Measurements from ENCODE around the gene IL1F10.

Gene IL1F10

GRCh38 chr2:113021312-113021711, 46.5 kb upstream of the IL1F10 start:
- TF ChIP-seq ISL1 (CRISPR knock-in tag; IDR thresholded peaks at IDR 0.05) (no peak), CSDC2 (CRISPR knock-in tag; IDR thresholded peaks at IDR 0.05) (no peak), SNAI2 (CRISPR knock-in tag; IDR thresholded peaks at IDR 0.05) (no peak), PATZ1 (CRISPR knock-in tag; IDR thresholded peaks at IDR 0.05; ENCODE audit: borderline replicate concordance) (no peak), ARNTL (CRISPR knock-in tag; IDR thresholded peaks at IDR 0.05; ENCODE audit: borderline replicate concordance, low read depth) (no peak), ESRRG (CRISPR knock-in tag; IDR thresholded peaks at IDR 0.05) (no peak), ZNF8 (CRISPR knock-in tag; IDR thresholded peaks at IDR 0.05) (no peak), ZFP30 (CRISPR knock-in tag; IDR thresholded peaks at IDR 0.05) (no peak), PPARA (CRISPR knock-in tag; IDR thresholded peaks at IDR 0.05; ENCODE audit: borderline replicate concordance) (no peak), TOX (CRISPR knock-in tag; IDR thresholded peaks at IDR 0.05; ENCODE audit: borderline replicate concordance) (no peak), BACH2 (CRISPR knock-in tag; IDR thresholded peaks at IDR 0.05; ENCODE audit: borderline replicate concordance) (no peak), ZFP3 (CRISPR knock-in tag; IDR thresholded peaks at IDR 0.05) (no peak)
- TF ChIP-seq, protein P1, sequence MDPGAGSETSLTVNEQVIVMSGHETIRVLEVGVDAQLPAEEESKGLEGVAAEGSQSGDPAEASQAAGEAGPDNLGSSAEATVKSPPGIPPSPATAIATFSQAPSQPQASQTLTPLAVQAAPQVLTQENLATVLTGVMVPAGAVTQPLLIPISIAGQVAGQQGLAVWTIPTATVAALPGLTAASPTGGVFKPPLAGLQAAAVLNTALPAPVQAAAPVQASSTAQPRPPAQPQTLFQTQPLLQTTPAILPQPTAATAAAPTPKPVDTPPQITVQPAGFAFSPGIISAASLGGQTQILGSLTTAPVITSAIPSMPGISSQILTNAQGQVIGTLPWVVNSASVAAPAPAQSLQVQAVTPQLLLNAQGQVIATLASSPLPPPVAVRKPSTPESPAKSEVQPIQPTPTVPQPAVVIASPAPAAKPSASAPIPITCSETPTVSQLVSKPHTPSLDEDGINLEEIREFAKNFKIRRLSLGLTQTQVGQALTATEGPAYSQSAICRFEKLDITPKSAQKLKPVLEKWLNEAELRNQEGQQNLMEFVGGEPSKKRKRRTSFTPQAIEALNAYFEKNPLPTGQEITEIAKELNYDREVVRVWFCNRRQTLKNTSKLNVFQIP (CRISPR knock-in tag; IDR thresholded peaks at IDR 0.05; ENCODE audit: borderline replicate concordance, low read depth), result no peak
- TF ChIP-seq, protein P2, sequence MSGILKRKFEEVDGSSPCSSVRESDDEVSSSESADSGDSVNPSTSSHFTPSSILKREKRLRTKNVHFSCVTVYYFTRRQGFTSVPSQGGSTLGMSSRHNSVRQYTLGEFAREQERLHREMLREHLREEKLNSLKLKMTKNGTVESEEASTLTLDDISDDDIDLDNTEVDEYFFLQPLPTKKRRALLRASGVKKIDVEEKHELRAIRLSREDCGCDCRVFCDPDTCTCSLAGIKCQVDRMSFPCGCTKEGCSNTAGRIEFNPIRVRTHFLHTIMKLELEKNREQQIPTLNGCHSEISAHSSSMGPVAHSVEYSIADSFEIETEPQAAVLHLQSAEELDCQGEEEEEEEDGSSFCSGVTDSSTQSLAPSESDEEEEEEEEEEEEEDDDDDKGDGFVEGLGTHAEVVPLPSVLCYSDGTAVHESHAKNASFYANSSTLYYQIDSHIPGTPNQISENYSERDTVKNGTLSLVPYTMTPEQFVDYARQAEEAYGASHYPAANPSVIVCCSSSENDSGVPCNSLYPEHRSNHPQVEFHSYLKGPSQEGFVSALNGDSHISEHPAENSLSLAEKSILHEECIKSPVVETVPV (CRISPR knock-in tag; IDR thresholded peaks at IDR 0.05), result no peak
- no peak for ATAC-seq

GRCh38 chr2:113024764-113025163, 43.0 kb upstream of the IL1F10 start:
- no peak for TF ChIP-seq ZNF565 (CRISPR knock-in tag; conservative IDR thresholded peaks at IDR 0.05; ENCODE audit: low read depth)
- no peak for TF ChIP-seq ESRRG (CRISPR knock-in tag; IDR thresholded peaks at IDR 0.05)
- TF ChIP-seq BACH2 (CRISPR knock-in tag; IDR thresholded peaks at IDR 0.05; ENCODE audit: borderline replicate concordance), result no peak
- TF ChIP-seq ISL1 (CRISPR knock-in tag; IDR thresholded peaks at IDR 0.05), result no peak
- no peak for TF ChIP-seq PATZ1 (CRISPR knock-in tag; IDR thresholded peaks at IDR 0.05; ENCODE audit: borderline replicate concordance)
- TF ChIP-seq, protein P1 (CRISPR knock-in tag; IDR thresholded peaks at IDR 0.05; ENCODE audit: borderline replicate concordance, low read depth), result no peak
- no peak for TF ChIP-seq ZFP3 (CRISPR knock-in tag; IDR thresholded peaks at IDR 0.05)
- TF ChIP-seq TSHZ2 (CRISPR knock-in tag; IDR thresholded peaks at IDR 0.05), result no peak
- TF ChIP-seq CSDC2 (CRISPR knock-in tag; IDR thresholded peaks at IDR 0.05), result no peak
- TF ChIP-seq OSR1 (CRISPR knock-in tag; IDR thresholded peaks at IDR 0.05), result no peak
- TF ChIP-seq TOX (CRISPR knock-in tag; IDR thresholded peaks at IDR 0.05; ENCODE audit: borderline replicate concordance), result no peak
- ATAC-seq, result no peak

GRCh38 chr2:113025737-113026136, 42.0 kb upstream of the IL1F10 start:
- ATAC-seq, result no peak
- TF ChIP-seq, protein P2 (CRISPR knock-in tag; IDR thresholded peaks at IDR 0.05), result no peak
- no peak for TF ChIP-seq TSHZ2 (CRISPR knock-in tag; IDR thresholded peaks at IDR 0.05)
- TF ChIP-seq CREB5 (CRISPR knock-in tag; IDR thresholded peaks at IDR 0.05; ENCODE audit: low read depth), result no peak
- TF ChIP-seq TOX (CRISPR knock-in tag; IDR thresholded peaks at IDR 0.05; ENCODE audit: borderline replicate concordance), result no peak
- TF ChIP-seq ZNF70 (CRISPR knock-in tag; IDR thresholded peaks at IDR 0.05), result no peak
- no peak for TF ChIP-seq PPARA (CRISPR knock-in tag; IDR thresholded peaks at IDR 0.05; ENCODE audit: borderline replicate concordance)

Measured in SK-N-SH treated with all-trans-retinoic acid at 6 μM for 48 hours (cell line).